ENCODE data around the gene AURKAIP1.

Gene AURKAIP1

DNA sequence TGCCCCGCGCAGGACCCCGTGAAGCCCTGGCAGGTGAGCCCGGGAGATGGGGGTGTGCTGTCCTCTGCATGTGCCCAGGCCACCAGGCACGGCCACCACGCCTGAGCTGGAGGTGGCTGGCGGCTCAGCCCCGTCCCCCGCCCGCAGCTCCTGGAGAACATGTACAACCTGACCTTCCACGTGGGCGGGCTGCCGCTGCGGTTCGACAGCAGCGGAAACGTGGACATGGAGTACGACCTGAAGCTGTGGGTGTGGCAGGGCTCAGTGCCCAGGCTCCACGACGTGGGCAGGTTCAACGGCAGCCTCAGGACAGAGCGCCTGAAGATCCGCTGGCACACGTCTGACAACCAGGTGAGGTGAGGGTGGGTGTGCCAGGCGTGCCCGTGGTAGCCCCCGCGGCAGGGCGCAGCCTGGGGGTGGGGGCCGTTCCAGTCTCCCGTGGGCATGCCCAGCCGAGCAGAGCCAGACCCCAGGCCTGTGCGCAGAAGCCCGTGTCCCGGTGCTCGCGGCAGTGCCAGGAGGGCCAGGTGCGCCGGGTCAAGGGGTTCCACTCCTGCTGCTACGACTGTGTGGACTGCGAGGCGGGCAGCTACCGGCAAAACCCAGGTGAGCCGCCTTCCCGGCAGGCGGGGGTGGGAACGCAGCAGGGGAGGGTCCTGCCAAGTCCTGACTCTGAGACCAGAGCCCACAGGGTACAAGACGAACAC is 42.1 kb downstream of the AURKAIP1 start:
- WGBS (ENCODE audit: insufficient coverage) = 94% methylated on average over 48 of the region's 48 CpGs
- Histone ChIP-seq H3K27me3 (replicated peaks in 2 of 5; ENCODE audit: control insufficient read depth in 4 of 5, insufficient read depth in 5 of 5, low read length in 4 of 5) (no peaks in the 10 kb centered on the region), H3K4me3 (ENCODE audit: control insufficient read depth in 1 of 7, extremely low read depth in 1 of 7, insufficient read depth in 4 of 7, low read depth in 2 of 7, low read length in 6 of 7) (no peak overlapping the region), H3K9me3 (ENCODE audit: control extremely low read depth in 1 of 5, control insufficient read depth in 4 of 5, insufficient read depth in 2 of 5, low read depth in 1 of 5, low read length in 4 of 5) (no peaks in the 10 kb centered on the region), H3K36me3 (ENCODE audit: control insufficient read depth in 4 of 4, insufficient read depth in 4 of 4, low read length in 3 of 4) (peaks cover 2 to 21% (median 7%) of the 10 kb centered on the region in 4 experiments), H3K4me1 (ENCODE audit: control extremely low read depth in 1 of 4, control insufficient read depth in 4 of 4, insufficient read depth in 4 of 4, low read length in 3 of 4) (no peaks in the 10 kb centered on the region), H3K27ac (ENCODE audit: insufficient read depth in 1 of 2, low read depth in 1 of 2, low read length in 2 of 2, poor library complexity in 1 of 2, severe bottlenecking in 2 of 2) (no peak overlapping the region)
- CTCF ChIA-PET = no interaction called here
- POLR2A ChIA-PET = no interaction called here
- DNase-seq = no peak

- Histone ChIP-seq H3K4me3 (ENCODE audit: control insufficient read depth in 1 of 7, extremely low read depth in 1 of 7, insufficient read depth in 4 of 7, low read depth in 2 of 7, low read length in 6 of 7) (no peak overlapping the region), H3K27ac (ENCODE audit: insufficient read depth in 1 of 2, low read depth in 1 of 2, low read length in 2 of 2, poor library complexity in 1 of 2, severe bottlenecking in 2 of 2) (no peak overlapping the region), H3K27me3 (replicated peaks in 2 of 5; ENCODE audit: control insufficient read depth in 4 of 5, insufficient read depth in 5 of 5, low read length in 4 of 5) (no peaks in the 10 kb centered on the region), H3K36me3 (ENCODE audit: control insufficient read depth in 4 of 4, insufficient read depth in 4 of 4, low read length in 3 of 4) (peaks cover 2 to 24% (median 10%) of the 10 kb centered on the region in 4 experiments), H3K9me3 (ENCODE audit: control extremely low read depth in 1 of 5, control insufficient read depth in 4 of 5, insufficient read depth in 2 of 5, low read depth in 1 of 5, low read length in 4 of 5) (no peaks in the 10 kb centered on the region), H3K4me1 (ENCODE audit: control extremely low read depth in 1 of 4, control insufficient read depth in 4 of 4, insufficient read depth in 4 of 4, low read length in 3 of 4) (no peaks in the 10 kb centered on the region)
- CTCF ChIA-PET = no interaction called here
- 92% methylated on average over 51 of the region's 57 CpGs for whole genome bisulfite sequencing (ENCODE audit: insufficient coverage)
- POLR2A ChIA-PET = no interaction called here
- no peak for DNase-seq
These were observed 42.8 kb downstream of the AURKAIP1 start for GRCh38 chr1:1332031-1332755.

DNA sequence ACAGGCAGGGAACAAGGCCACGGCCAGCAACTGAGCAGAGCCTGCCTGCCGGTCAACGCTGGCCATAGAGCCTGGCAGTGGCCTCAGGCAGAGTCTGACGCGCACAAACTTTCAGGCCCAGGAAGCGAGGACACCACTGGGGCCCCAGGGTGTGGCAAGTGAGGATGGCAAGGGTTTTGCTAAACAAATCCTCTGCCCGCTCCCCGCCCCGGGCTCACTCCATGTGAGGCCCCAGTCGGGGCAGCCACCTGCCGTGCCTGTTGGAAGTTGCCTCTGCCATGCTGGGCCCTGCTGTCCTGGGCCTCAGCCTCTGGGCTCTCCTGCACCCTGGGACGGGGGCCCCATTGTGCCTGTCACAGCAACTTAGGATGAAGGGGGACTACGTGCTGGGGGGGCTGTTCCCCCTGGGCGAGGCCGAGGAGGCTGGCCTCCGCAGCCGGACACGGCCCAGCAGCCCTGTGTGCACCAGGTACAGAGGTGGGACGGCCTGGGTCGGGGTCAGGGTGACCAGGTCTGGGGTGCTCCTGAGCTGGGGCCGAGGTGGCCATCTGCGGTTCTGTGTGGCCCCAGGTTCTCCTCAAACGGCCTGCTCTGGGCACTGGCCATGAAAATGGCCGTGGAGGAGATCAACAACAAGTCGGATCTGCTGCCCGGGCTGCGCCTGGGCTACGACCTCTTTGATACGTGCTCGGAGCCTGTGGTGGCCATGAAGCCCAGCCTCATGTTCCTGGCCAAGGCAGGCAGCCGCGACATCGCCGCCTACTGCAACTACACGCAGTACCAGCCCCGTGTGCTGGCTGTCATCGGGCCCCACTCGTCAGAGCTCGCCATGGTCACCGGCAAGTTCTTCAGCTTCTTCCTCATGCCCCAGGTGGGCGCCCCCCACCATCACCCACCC is 43.7 kb downstream of the AURKAIP1 start, which contains the start of gene TAS1R3:
TSS of gene TAS1R3 (plus strand) at position 213 of the 898 bp plus-strand sequence. CDS start at position 279, 66 bp downstream.
- ChIA-PET CTCF (no interaction called here), POLR2A (no interaction called here)
- DNase-seq = no peak
- Histone ChIP-seq H3K9me3 (ENCODE audit: control extremely low read depth in 1 of 5, control insufficient read depth in 4 of 5, insufficient read depth in 2 of 5, low read depth in 1 of 5, low read length in 4 of 5) (no peaks in the 10 kb centered on the region), H3K4me3 (ENCODE audit: control insufficient read depth in 1 of 7, extremely low read depth in 1 of 7, insufficient read depth in 4 of 7, low read depth in 2 of 7, low read length in 6 of 7) (no peak within 1 kb of the TSS), H3K4me1 (ENCODE audit: control extremely low read depth in 1 of 4, control insufficient read depth in 4 of 4, insufficient read depth in 4 of 4, low read length in 3 of 4) (peaks cover 0 to 3% (median 2%) of the 10 kb centered on the region in 4 experiments), H3K36me3 (ENCODE audit: control insufficient read depth in 4 of 4, insufficient read depth in 4 of 4, low read length in 3 of 4) (peaks cover 2 to 22% (median 11%) of the 10 kb centered on the region in 4 experiments), H3K27ac (ENCODE audit: insufficient read depth in 1 of 2, low read depth in 1 of 2, low read length in 2 of 2, poor library complexity in 1 of 2, severe bottlenecking in 2 of 2) (no peak within 1 kb of the TSS), H3K27me3 (replicated peaks in 2 of 5; ENCODE audit: control insufficient read depth in 4 of 5, insufficient read depth in 5 of 5, low read length in 4 of 5) (no peaks in the 10 kb centered on the region)
- 89% methylated on average over 35 of the region's 41 CpGs for WGBS (ENCODE audit: insufficient coverage)

DNA sequence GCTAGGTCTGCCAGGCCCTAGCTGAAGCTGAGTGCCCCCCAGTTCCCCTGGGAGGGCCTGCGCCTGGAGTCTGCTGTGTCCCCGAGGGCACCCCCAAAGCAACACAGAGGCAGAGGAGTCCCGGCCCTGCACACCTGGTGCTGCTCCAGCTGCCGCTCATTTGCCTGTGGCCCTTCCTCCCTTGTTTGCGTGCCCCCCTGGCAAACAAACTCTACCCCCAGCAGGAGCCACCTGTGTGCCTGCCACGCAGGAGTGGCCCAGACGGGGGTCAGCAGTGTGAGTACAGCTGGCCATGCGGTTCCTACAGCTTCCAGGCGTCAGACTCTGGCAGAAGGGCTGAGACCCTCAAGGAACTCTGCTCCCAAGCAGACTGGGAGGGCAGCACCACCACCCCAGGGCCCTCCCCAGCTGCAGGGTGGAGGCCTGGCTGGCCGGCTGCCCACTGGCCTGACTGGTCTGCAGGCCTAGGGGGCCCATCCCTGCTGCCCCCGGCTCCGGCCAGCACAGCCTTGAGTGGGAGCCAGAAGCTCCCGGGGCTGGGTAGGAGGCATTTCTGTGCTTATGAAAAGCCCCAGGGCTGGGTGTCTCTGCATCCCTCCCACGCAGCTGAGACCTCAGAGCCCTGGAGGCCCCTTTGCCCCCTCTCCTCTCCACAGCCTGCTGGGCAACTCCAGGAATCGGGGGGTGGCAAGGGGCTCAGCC is 44.5 kb downstream of the AURKAIP1 start:
- ChIA-PET CTCF (no interaction called here), POLR2A (no interaction called here)
- Histone ChIP-seq H3K9me3 (ENCODE audit: control extremely low read depth in 1 of 5, control insufficient read depth in 4 of 5, insufficient read depth in 2 of 5, low read depth in 1 of 5, low read length in 4 of 5) (no peaks in the 10 kb centered on the region), H3K4me1 (ENCODE audit: control extremely low read depth in 1 of 4, control insufficient read depth in 4 of 4, insufficient read depth in 4 of 4, low read length in 3 of 4) (peaks cover 0 to 11% (median 10%) of the 10 kb centered on the region in 4 experiments), H3K4me3 (ENCODE audit: control insufficient read depth in 1 of 7, extremely low read depth in 1 of 7, insufficient read depth in 4 of 7, low read depth in 2 of 7, low read length in 6 of 7) (no peak overlapping the region), H3K27me3 (replicated peaks in 2 of 5; ENCODE audit: control insufficient read depth in 4 of 5, insufficient read depth in 5 of 5, low read length in 4 of 5) (no peaks in the 10 kb centered on the region), H3K27ac (ENCODE audit: insufficient read depth in 1 of 2, low read depth in 1 of 2, low read length in 2 of 2, poor library complexity in 1 of 2, severe bottlenecking in 2 of 2) (no peak overlapping the region), H3K36me3 (ENCODE audit: control insufficient read depth in 4 of 4, insufficient read depth in 4 of 4, low read length in 3 of 4) (peaks cover 2 to 20% (median 11%) of the 10 kb centered on the region in 4 experiments)
- WGBS (ENCODE audit: insufficient coverage) = 95% methylated on average over 13 of the region's 15 CpGs
- no peak for DNase-seq

DNA sequence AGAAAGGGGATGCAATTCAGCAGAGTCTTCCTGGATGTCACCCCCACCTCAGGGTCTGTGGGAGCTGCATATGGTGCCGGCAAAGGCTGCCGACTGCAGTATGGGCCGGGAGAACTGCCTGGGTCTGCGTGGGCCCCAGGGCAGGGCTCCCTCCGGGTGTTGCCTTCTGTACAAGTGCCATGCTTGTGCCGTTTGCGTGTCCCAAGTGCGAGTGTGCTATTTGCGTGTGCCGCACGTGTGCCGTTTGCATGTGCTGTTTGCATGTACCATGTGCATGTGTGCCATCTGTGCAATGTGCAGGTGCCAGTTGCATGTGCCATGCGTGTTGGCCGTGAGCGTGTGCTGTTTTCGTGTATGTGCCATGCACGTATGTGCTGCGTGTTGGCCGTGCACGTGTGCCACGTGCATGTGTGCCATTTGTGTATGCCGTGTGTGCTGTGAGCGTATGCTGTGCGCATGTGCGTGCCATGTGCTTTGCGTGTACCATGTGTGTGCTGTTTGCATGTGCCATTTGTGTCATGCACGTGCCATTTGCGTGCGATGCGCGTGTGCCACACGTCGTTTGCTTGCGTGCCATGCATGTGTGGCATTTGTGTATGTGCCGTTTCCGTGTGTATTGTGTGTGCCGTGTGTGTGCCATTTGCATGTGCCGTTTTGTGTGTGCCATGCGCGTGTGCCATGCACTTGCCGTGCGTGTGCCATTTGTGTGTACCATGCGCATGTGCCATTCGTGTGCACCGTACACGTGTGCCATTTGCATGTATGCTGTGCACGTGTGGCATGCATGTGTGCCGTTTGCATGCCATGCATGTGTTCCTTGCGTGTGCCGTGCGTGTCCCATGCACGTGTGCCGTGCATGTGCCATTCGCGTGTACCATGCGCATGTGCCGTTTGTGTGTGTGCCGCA is 45.5 kb downstream of the AURKAIP1 start:
- no peak overlapping the region for H3K27ac ChIP-seq (ENCODE audit: insufficient read depth in 1 of 2, low read depth in 1 of 2, low read length in 2 of 2, poor library complexity in 1 of 2, severe bottlenecking in 2 of 2)
- DNase-seq = no peak
- H3K27me3 ChIP-seq (replicated peaks in 2 of 5; ENCODE audit: control insufficient read depth in 4 of 5, insufficient read depth in 5 of 5, low read length in 4 of 5) = no peaks in the 10 kb centered on the region
- WGBS (ENCODE audit: insufficient coverage) = 94% methylated on average over 58 of the region's 58 CpGs
- H3K4me1 ChIP-seq (ENCODE audit: control extremely low read depth in 1 of 4, control insufficient read depth in 4 of 4, insufficient read depth in 4 of 4, low read length in 3 of 4) = peaks cover 0 to 16% (median 15%) of the 10 kb centered on the region in 4 experiments
- ChIA-PET POLR2A (no interaction called here), CTCF (no interaction called here)
- H3K9me3 ChIP-seq (ENCODE audit: control extremely low read depth in 1 of 5, control insufficient read depth in 4 of 5, insufficient read depth in 2 of 5, low read depth in 1 of 5, low read length in 4 of 5) = no peaks in the 10 kb centered on the region
- H3K4me3 ChIP-seq (ENCODE audit: control insufficient read depth in 1 of 7, extremely low read depth in 1 of 7, insufficient read depth in 4 of 7, low read depth in 2 of 7, low read length in 6 of 7) = no peak overlapping the region
- peaks cover 0 to 20% (median 11%) of the 10 kb centered on the region in 4 experiments for H3K36me3 ChIP-seq (ENCODE audit: control insufficient read depth in 4 of 4, insufficient read depth in 4 of 4, low read length in 3 of 4)

DNA sequence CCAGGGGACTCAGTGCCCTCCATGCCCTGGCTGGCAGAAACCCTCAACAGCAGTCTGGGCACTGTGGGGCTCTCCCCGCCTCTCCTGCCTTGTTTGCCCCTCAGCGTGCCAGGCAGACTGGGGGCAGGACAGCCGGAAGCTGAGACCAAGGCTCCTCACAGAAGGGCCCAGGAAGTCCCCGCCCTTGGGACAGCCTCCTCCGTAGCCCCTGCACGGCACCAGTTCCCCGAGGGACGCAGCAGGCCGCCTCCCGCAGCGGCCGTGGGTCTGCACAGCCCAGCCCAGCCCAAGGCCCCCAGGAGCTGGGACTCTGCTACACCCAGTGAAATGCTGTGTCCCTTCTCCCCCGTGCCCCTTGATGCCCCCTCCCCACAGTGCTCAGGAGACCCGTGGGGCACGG is 46.8 kb downstream of the AURKAIP1 start:
- POLR2A ChIA-PET = no interaction called here
- peaks cover 0 to 20% (median 11%) of the 10 kb centered on the region in 4 experiments for H3K36me3 ChIP-seq (ENCODE audit: control insufficient read depth in 4 of 4, insufficient read depth in 4 of 4, low read length in 3 of 4)
- no peak overlapping the region for H3K4me3 ChIP-seq (ENCODE audit: control insufficient read depth in 1 of 7, extremely low read depth in 1 of 7, insufficient read depth in 4 of 7, low read depth in 2 of 7, low read length in 6 of 7)
- no peak for DNase-seq
- CTCF ChIA-PET = no interaction called here
- no peaks in the 10 kb centered on the region for H3K27me3 ChIP-seq (replicated peaks in 2 of 5; ENCODE audit: control insufficient read depth in 4 of 5, insufficient read depth in 5 of 5, low read length in 4 of 5)
- peaks cover 0 to 21% (median 20%) of the 10 kb centered on the region in 4 experiments for H3K4me1 ChIP-seq (ENCODE audit: control extremely low read depth in 1 of 4, control insufficient read depth in 4 of 4, insufficient read depth in 4 of 4, low read length in 3 of 4)
- H3K27ac ChIP-seq (ENCODE audit: insufficient read depth in 1 of 2, low read depth in 1 of 2, low read length in 2 of 2, poor library complexity in 1 of 2, severe bottlenecking in 2 of 2) = no peak overlapping the region
- 99% methylated on average over 11 of the region's 15 CpGs for WGBS (ENCODE audit: insufficient coverage)
- no peaks in the 10 kb centered on the region for H3K9me3 ChIP-seq (ENCODE audit: control extremely low read depth in 1 of 5, control insufficient read depth in 4 of 5, insufficient read depth in 2 of 5, low read depth in 1 of 5, low read length in 4 of 5)

Measured in common myeloid progenitor, CD34-positive (primary cell).